GM21423 (cell line): ENCODE data around the gene GALNT15.

ENCODE experiments used
- ATAC-seq: cut with Tn5 transposase; IDR thresholded peaks from one replicate; pipeline ENCODE4 v1.9.1; 2021; ENCODE audit warnings: mild to moderate bottlenecking, moderate library complexity; ENCODE audit not compliant: unreplicated experiment

The GALNT15 gene

DNA sequence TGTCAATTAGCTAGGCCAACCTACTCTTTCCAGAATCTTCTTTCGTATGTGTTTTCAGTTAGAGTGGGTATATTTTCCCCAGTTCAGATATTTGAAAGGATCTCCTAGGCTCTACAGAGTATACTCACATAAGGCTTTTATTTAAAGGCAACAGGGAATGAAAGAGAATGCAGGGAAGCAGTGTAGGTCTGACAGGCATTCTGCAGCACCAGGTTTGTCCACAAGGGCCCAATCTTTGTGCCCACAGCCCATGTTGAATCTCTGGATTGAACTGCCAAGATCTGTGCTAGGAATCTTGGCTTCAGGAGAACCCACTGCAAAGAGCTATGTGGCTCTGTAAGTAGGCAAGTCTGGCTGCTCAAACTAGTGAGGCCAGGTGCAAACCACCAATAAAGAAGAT is 24.2 kb upstream of the GALNT15 start:
- no peak for ATAC-seq

DNA sequence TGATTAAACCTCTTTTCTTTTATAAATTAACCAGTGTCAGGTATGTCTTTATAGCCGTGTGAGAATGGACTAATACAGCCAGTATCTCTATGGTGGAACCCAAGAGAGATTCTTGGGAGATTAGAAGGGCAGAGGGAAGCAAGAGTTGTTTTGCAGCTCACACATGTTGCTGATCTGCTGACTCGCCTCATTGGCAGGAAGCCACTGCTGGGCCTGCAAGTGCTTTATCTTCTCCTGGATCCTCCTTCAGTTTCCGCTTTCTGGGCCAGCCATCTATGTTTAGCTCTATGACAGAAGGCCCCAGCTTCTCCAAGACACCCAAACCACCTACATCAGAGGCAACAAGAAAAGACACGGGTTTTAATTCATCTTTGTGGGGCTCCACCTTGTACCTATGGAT is 23.4 kb upstream of the GALNT15 start:
- ATAC-seq: no peak

GRCh38 chr3:16168211-16168610 is 6.3 kb upstream of the GALNT15 start:
- ATAC-seq: no peak

- ATAC-seq: no peak
Measured at GRCh38 chr3:16171009-16171408, 3.5 kb upstream of the GALNT15 start.

DNA sequence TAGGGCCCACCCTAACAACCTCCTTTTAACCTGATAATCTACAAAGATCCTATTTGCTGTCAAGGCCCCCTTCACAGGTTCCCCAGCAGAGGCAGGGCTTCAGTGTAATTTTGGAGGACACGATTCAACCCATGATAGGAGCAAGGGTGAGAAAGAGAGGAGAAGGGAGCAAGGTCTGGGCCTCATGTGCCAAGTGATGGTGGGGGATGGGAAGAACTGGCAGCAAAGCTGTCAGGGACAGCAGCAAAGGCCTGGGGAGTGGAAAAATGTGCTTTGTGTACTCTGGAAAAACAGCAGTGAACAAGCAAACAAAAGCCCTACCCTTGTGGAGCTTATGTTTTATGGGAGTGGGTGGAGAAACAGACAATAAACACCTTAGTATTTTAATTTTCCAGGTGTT is 2.7 kb upstream of the GALNT15 start:
- ATAC-seq: no peak

GRCh38 chr3:16173283-16174025 is 1.0 kb upstream of the GALNT15 start:
- ATAC-seq: no peak

GRCh38 chr3:16174026-16174355 is 489 bp upstream of the GALNT15 start:
- ATAC-seq: no peak

DNA sequence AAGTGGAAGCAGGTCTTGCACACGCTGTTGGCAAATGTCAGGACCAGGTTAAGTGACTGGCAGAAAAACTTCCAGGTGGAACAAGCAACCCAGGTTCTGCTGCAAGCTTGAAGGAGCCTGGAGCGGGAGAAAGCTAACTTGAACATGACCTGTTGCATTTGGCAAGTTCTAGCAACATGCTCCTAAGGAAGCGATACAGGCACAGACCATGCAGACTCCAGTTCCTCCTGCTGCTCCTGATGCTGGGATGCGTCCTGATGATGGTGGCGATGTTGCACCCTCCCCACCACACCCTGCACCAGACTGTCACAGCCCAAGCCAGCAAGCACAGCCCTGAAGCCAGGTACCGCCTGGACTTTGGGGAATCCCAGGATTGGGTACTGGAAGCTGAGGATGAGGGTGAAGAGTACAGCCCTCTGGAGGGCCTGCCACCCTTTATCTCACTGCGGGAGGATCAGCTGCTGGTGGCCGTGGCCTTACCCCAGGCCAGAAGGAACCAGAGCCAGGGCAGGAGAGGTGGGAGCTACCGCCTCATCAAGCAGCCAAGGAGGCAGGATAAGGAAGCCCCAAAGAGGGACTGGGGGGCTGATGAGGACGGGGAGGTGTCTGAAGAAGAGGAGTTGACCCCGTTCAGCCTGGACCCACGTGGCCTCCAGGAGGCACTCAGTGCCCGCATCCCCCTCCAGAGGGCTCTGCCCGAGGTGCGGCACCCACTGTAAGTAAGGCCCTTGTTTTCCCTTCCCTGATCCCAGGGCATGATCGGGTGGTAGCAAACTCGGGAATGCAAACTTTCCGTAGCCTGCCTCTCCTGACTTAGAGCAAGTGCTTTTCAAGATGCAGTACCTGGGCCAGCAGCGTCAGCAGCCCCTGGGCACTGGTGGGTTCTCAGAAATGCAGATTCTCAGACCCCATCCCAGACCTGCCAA is 759 bp downstream of the GALNT15 start:
- no peak for ATAC-seq

- ATAC-seq: no peak
Measured at GRCh38 chr3:16176391-16177030, 2.0 kb downstream of the GALNT15 start.

DNA sequence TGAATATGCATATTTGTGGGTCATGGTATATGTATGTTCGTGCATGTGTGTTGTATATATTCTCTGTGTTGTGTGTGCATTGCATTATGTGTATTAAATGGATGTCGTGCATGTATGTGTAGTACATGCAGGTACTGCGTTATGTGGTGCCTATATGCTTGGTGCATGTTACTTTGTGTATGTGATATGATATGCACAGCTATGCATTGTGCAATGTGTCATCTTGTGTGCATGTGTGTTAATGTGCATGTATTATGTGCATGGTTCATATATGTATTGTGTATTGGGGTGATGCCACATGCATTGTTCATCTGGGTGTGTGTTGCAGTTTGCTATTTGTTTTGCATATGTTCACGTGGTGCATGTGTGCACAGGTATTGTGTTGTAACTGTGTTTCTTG is 2.9 kb downstream of the GALNT15 start:
- ATAC-seq: no peak

DNA sequence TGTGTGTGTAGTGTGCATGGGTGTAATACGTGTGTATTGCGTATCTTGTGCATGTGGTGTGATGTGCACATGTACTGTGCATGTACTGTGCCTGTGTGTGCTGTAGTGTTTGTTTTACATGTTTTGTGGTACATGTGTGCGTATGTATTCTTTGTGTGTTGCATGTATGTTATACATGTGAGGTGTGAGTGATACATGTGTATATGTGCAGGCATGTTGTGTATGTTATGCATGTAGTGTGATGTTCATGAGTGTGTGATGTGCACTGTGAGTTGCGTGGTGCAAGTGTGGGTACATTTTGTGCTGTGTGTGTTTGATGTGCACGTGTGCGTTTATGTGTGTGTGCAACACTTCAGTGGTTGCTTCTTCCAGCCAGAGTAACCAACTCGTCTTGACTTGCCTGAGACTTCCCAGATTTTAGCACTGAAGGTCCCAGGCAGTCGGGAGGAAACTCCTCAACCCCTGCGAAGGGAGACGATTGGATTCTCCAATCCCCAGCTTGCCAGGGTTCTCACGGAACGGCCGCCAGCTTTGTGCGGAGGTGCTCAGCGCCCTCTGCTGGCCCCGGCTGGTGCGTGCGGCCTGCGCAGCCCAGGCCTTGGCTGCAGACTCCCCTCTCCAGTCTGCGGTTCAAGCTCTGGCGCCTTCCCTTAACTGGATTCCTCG is 3.6 kb downstream of the GALNT15 start:
- peak; percentile 62 for ATAC-seq

- no peak for ATAC-seq
Measured at GRCh38 chr3:16178628-16178988, 4.1 kb downstream of the GALNT15 start.

DNA sequence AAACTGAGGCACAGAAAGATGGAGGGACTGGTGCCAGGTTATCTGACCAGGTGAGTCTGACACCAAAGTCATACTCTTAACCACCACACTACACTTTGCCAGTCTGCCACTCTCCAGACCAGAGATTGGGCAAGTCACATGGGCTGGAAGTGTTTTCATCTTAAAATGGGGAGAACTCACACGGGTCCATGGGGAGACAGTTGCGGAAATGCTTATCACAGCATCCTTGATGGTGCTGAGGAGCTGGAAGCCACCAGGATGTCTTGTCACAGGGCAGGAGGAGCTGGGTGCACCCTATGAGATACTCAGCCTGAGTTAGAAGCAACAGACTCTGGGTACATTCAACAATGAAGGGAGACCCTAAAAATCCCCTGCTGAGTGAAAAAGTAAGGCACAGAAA is 4.8 kb downstream of the GALNT15 start:
- no peak for ATAC-seq

GRCh38 chr3:16179771-16180736 is 5.6 kb downstream of the GALNT15 start:
- no peak for ATAC-seq

DNA sequence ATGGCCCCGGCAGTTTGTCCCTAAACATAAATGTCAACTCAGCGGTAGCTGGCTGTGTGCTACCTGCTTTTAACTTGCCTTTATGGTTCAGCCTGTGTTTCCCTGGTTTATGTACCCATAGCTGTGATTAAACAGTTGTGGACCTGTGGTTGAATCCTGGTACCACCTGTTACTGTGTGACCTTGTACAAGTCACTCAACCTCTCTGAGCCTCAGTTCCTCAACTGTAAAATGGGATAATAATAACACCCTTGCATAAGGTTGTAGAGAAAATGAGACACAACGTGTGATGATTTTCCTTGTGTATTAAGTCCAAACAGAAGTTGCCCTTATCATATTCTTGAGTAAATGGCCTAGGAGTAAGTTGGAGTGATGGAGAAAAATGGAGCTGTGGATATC is 6.3 kb downstream of the GALNT15 start:
- no peak for ATAC-seq

- no peak for ATAC-seq
Measured at GRCh38 chr3:16181361-16181760, 6.9 kb downstream of the GALNT15 start.

DNA sequence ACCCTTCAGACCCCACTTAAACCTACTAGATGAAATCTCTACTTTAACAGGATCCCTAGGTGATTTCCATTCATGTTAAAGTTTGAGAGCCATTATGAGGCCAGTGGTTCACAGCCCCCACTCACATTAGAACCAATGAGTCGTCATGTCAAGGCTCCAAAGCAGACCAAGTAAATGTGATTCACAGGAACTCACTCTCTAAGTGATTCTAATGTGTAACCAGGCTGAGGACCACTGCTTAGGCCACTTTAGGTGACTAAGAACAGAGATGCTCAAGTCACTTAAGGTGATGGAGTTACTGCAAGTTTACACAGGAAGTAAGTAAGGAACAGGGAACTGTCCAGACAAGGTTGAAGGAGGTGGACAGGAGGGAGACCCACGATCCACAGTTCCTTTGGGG is 7.7 kb downstream of the GALNT15 start:
- no peak for ATAC-seq

DNA sequence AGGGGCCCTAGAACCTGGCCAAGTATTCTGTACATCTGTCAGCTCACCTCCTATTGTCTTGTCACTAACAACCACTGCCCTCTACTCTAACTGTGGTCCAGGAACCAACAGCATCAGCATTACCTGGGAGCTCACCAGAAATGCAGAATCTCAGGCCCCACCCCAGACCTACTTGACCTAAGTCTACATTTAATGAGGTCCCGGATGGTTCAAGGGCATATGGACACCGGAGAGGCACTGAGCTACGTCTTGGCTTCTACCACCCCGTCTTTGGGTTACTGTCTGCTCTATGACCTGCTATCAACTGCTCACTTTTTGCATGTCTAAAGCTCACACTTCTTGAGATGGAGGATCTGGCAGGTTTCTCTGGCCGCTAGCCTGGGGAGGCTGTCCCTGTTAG is 8.1 kb downstream of the GALNT15 start:
- no peak for ATAC-seq

DNA sequence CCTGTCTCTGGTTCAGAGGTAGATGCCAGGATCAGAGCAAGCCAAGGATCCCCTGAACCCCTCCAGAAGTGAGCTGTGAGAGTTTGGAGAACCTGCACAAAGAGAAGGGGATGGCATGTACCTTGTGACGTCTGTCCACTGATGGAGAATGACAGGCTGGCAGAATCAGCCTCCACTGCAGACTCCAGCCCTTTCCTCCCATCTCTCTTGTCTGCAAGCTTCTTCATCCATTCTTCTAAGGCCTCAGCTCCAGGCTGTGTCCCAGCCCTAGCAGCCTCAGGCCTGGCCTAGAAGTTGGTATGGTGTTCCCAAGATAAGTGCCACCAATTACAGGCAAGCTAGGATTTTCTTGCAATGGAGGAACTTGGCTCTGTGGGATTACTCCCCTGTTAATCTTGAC is 8.6 kb downstream of the GALNT15 start:
- ATAC-seq: no peak

GRCh38 chr3:16183601-16184270 is 9.3 kb downstream of the GALNT15 start:
- no peak for ATAC-seq
